Measurements from ENCODE around the gene PIAS3.

DNA sequence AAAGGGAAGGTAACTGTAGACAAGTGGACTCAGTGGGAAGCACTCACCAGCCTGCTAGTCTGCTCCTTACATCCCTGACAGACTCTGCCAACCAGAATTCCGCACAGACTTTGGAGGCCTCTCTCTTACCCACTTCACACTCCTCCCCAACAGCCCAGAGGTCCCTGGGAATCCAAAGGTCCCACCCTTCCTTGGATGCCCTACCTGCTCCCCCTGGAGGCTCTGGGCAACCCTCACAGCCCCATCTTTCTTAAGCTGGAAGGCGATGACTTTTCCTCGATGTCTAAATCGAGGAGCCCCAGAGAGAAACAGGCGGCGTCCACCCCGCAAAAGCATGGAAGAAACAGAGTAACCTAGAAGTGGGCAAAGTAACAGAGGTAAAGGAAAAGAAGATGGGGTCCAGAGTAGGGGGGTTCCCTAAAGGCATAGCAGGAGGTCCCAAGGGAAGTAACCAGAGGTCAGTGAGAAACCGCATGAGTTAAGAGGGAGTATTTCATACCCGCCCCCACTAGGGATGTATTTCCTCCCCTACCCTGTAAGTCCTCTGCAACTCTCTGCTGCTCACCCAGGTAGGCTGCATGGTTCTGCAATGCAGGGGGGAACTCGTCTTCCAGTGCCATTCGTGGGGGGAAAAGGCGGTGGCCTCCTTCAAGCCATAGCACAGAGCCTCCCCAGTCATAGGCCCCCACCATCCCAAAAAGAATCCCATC lies 42.6 kb upstream of the PIAS3 start:
- TF ChIP-seq, protein P1, sequence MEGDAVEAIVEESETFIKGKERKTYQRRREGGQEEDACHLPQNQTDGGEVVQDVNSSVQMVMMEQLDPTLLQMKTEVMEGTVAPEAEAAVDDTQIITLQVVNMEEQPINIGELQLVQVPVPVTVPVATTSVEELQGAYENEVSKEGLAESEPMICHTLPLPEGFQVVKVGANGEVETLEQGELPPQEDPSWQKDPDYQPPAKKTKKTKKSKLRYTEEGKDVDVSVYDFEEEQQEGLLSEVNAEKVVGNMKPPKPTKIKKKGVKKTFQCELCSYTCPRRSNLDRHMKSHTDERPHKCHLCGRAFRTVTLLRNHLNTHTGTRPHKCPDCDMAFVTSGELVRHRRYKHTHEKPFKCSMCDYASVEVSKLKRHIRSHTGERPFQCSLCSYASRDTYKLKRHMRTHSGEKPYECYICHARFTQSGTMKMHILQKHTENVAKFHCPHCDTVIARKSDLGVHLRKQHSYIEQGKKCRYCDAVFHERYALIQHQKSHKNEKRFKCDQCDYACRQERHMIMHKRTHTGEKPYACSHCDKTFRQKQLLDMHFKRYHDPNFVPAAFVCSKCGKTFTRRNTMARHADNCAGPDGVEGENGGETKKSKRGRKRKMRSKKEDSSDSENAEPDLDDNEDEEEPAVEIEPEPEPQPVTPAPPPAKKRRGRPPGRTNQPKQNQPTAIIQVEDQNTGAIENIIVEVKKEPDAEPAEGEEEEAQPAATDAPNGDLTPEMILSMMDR (conservative IDR thresholded peaks at IDR 0.05; ENCODE audit: low read depth in 2 of 2): peak; percentile 42 to 54
- TF ChIP-seq JUNB (IDR thresholded peaks at IDR 0.05; ENCODE audit: unreplicated experiment): no peak
- TF ChIP-seq EZH2phosphoT487 (IDR thresholded peaks at IDR 0.05; ENCODE audit: unreplicated experiment): no peak
- TF ChIP-seq, protein P2, sequence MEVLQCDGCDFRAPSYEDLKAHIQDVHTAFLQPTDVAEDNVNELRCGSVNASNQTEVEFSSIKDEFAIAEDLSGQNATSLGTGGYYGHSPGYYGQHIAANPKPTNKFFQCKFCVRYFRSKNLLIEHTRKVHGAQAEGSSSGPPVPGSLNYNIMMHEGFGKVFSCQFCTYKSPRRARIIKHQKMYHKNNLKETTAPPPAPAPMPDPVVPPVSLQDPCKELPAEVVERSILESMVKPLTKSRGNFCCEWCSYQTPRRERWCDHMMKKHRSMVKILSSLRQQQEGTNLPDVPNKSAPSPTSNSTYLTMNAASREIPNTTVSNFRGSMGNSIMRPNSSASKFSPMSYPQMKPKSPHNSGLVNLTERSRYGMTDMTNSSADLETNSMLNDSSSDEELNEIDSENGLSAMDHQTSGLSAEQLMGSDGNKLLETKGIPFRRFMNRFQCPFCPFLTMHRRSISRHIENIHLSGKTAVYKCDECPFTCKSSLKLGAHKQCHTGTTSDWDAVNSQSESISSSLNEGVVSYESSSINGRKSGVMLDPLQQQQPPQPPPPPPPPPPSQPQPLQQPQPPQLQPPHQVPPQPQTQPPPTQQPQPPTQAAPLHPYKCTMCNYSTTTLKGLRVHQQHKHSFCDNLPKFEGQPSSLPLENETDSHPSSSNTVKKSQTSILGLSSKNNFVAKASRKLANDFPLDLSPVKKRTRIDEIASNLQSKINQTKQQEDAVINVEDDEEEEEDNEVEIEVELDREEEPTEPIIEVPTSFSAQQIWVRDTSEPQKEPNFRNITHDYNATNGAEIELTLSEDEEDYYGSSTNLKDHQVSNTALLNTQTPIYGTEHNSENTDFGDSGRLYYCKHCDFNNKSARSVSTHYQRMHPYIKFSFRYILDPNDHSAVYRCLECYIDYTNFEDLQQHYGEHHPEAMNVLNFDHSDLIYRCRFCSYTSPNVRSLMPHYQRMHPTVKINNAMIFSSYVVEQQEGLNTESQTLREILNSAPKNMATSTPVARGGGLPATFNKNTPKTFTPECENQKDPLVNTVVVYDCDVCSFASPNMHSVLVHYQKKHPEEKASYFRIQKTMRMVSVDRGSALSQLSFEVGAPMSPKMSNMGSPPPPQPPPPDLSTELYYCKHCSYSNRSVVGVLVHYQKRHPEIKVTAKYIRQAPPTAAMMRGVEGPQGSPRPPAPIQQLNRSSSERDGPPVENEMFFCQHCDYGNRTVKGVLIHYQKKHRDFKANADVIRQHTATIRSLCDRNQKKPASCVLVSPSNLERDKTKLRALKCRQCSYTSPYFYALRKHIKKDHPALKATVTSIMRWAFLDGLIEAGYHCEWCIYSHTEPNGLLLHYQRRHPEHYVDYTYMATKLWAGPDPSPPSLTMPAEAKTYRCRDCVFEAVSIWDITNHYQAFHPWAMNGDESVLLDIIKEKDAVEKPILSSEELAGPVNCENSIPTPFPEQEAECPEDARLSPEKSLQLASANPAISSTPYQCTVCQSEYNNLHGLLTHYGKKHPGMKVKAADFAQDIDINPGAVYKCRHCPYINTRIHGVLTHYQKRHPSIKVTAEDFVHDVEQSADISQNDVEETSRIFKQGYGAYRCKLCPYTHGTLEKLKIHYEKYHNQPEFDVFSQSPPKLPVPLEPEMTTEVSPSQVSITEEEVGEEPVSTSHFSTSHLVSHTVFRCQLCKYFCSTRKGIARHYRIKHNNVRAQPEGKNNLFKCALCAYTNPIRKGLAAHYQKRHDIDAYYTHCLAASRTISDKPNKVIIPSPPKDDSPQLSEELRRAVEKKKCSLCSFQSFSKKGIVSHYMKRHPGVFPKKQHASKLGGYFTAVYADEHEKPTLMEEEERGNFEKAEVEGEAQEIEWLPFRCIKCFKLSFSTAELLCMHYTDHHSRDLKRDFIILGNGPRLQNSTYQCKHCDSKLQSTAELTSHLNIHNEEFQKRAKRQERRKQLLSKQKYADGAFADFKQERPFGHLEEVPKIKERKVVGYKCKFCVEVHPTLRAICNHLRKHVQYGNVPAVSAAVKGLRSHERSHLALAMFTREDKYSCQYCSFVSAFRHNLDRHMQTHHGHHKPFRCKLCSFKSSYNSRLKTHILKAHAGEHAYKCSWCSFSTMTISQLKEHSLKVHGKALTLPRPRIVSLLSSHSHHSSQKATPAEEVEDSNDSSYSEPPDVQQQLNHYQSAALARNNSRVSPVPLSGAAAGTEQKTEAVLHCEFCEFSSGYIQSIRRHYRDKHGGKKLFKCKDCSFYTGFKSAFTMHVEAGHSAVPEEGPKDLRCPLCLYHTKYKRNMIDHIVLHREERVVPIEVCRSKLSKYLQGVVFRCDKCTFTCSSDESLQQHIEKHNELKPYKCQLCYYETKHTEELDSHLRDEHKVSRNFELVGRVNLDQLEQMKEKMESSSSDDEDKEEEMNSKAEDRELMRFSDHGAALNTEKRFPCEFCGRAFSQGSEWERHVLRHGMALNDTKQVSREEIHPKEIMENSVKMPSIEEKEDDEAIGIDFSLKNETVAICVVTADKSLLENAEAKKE (CRISPR knock-in tag; IDR thresholded peaks at IDR 0.05): no peak
- TF ChIP-seq POLR2AphosphoS5 (IDR thresholded peaks at IDR 0.05; ENCODE audit: low read depth): no peak
- no peak for TF ChIP-seq ZNF331 (CRISPR knock-in tag; IDR thresholded peaks at IDR 0.05; ENCODE audit: low read depth)
